Cerebellar cortex (tissue), 1 donor: Measurements from ENCODE around the gene C1GALT1C1L.
"Not testable (repeated sequence)": the region's sequence is repeated elsewhere in the genome, so short reads cannot be mapped to it uniquely, and the experiment has no call there.

Experiments used
- DNase-seq: peaks from one replicate; pipeline ENCODE4 v3.0.0-alpha.2; 2015; ENCODE audit warnings: low spot score

C1GALT1C1L gene

GRCh38 chr2:43653506-43653905 lies 22.7 kb downstream of the C1GALT1C1L start:
- DNase-seq, result no peak

DNA sequence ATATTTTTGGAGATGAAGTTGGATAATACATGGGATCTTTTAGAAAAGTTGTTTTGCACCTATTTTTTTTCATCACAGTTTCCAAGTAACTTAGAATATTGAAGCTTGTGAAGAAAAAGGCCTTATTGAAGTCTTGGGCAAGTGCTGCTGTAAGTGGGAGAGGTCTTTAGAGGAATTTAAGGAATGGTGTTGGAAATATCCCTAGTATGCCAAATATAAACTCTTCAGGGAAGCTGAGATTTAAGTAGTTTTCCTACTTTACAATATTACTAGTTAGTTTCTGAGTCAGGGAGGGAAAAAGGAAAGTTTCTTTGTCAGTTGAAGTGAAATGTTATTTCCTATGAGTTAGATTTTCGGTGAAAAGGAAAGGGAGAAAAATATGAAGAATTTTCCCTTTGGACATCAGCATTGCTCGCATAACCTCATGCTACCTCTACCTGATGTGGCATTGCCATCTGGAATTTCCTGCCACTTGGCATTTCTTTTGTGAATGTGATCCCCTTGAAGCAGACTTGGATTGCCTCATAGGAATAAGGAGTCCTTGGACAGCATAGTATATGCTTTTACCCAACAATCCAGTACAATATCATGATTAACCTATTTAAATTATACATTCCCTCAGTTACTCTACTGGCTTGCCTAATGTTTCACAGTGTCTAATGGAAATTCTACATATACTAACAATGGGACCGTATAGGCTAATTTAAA lies 27.1 kb downstream of the C1GALT1C1L start:
- DNase-seq, result no peak

- DNase-seq, result no peak
These were observed 32.5 kb downstream of the C1GALT1C1L start for GRCh38 chr2:43643680-43644079.

DNA sequence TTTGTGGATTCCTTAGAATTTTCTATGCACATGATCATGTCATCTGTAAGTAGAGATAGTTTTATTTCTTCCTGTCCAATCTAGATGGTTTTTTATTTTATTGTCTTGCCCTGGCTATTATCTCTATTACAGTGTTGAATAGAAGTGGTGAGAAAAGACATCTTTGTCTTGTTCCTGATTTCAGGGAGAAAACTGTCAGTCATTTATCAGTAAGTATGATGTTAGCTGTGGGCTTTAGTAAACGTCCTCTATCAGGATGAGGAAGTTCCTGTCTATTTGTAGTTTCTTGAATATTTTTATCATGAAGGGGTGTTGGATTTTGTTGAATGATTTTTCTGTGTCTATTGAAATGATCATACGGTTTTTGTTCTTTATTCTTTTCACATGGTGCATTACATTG lies 33.9 kb downstream of the C1GALT1C1L start:
- no peak for DNase-seq

DNA sequence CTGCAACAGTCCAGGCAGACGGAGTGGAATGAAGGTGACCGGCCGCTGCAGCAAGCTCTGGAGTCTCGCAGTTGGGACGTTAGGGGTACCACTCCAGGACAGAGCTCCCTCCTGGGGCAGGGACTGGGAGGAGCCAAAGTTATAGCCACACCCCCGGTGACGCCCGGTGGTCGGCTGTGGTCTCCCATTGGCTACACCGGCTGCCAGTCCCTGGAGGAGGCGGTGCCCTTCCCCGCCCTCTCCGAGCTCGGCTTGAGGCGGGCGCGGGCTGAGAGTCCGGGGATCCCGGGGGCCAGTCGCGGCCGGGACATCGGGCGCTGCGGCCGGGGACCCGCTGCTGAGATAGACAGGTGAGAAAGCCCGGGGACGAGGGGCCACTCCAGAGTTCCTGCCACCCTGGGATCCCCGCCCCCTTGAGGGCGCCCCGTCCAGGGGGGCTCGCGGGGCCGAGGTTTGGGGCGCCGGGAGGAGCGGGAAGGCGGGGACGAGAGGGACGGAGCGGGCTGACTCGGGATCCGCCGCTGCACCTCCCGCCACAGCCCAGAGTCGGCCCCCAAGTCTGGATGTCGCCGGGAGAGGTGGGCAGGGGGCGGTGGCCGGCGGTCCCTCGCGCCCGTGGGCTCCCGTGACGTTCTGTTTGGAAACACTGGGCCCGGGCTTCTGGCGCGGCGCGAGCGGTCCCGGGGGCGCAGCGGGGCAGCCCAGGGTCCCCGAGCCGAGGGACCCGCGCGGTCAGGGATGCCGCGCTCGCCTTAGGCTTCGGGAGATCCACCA lies 39.0 kb downstream of the C1GALT1C1L start, which contains the start of gene PLEKHH2:
Gene PLEKHH2 (plus strand): TSS at position 231 of the 774 bp plus-strand sequence. CDS start 7,414 bp downstream, outside the sequence.
- DNase-seq, result peak; percentile 67

DNA sequence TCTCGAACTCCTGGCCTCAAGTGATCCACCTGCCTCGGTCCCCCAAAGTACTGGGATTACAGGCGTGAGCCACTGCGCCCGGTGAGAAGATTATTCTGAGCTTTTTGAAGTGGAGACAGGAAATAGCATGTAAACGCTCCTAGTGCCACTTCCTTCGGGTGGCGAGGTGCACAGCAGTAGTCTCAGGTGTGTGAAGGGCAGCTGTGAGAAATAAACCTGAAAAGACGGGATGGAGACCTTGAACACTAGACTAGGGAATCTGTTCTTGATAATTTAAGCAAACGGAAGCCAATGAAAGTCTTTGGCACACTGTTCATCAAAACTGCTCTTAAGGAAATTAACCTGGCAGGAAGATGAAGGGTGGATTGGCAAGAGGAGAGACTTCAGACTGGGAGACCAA lies 39.6 kb downstream of the C1GALT1C1L start:
- no peak for DNase-seq

- DNase-seq, result not testable (repeated sequence)
These were observed 40.1 kb downstream of the C1GALT1C1L start for GRCh38 chr2:43636153-43636552.

DNA sequence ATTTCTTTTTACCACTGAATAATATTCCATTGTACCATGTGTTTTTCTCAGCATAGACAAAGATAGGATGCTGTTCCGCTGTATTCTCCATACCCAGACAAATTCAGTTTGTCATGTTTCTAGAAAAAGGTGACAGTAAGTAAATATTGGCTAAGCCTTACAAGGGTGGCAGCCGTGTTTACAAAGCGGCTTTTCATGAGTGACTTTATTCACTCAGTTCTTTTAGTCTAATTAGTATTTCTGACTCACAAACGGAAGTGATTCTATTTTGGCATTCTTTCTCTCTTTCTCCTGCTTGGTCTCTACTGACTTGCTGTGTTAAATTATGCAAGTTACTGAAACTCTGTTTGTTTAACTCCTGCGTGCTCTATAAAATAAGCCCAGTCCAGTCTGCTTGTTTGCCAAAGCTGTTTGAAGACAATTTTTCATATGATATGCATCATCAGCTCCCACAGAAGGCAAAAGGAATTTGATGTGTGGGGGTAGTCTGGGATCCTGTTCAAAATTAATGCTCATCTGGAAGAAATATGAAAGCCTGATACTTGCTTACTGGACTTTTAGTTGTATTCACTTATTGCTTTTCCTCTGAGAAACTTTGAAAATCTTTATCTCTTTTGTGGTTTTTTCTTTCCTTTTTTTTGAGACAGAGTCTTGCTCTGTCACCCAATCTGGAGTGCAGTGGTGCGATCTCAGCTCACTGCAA lies 41.5 kb downstream of the C1GALT1C1L start:
- DNase-seq, result no peak

DNA sequence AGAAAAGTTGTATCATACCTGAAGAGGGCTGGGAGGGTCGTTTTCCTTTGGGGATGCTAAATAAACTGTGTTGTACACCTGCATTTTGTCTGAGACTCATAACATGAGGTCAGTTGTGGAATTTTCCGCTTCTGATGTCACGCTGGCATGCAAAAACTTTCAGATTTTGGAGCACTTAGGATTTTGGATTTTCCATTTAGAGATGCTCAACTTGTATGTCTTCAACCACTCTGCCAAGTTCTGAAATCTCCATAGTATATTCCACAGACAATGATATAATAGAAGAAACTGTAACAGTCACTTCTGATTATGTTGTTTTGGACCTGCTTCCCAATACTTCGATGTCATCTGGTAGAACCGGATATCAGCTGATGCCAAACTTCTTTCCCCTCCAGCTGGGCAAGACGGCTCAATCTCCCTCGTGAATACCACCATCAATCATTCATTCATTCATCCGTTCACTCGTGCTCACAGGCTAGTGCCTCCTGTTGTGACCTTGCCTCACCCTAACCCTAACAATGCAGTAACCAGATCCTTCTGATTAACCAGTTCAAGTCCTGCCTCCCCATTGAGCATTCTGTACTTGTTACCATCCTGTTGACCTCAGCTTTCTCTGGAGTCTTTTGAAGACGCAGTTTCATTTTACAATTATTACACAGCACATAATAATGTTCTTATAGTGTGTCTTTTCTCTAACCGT lies 44.5 kb downstream of the C1GALT1C1L start:
- DNase-seq, result no peak
